Aorta (tissue), 5 donors: ENCODE data around the gene EIF5AL1. TPM values are rescaled to one million over a fixed set of nuclear protein-coding genes. Genes with fewer than 3 reads are reported as not detected.
"Not testable (repeated sequence)": the region's sequence is repeated elsewhere in the genome, so short reads cannot be mapped to it uniquely, and the experiment has no call there.

ENCODE experiments used
- ATAC-seq: fragments of 200-7000 bp; cut with Tn5 transposase; one replicate; pipeline ENCODE4 v1.9.1; 2022; ENCODE audit warnings: moderate library complexity; ENCODE audit not compliant: low FRiP score
- DNase-seq, 2 donors: peaks; one replicate each; pipeline ENCODE4 v3.0.0-alpha.2; 2020
- H3K27ac ChIP-seq, 2 donors: one replicate each; pipeline ENCODE4 v1.5.1; 2013; ENCODE audit warnings: low read length in 2 of 2, mild to moderate bottlenecking in 2 of 2, moderate library complexity in 2 of 2, control low read depth in 1 of 2, inconsistent platforms in 1 of 2, low read depth in 1 of 2
- H3K27me3 ChIP-seq, 2 donors: one replicate each; pipeline ENCODE4 v1.6.1; 2013; ENCODE audit warnings: control low read depth in 1 of 2, low read length in 1 of 2, mild to moderate bottlenecking in 1 of 2, moderate library complexity in 1 of 2; ENCODE audit not compliant: insufficient read depth in 2 of 2, control insufficient read depth in 1 of 2
- H3K36me3 ChIP-seq, 2 donors: one replicate each; pipeline ENCODE4 v1.6.1; 2013; ENCODE audit warnings: control low read depth in 1 of 2, low read length in 1 of 2, mild to moderate bottlenecking in 1 of 2; ENCODE audit not compliant: insufficient read depth in 2 of 2, control insufficient read depth in 1 of 2
- H3K4me1 ChIP-seq, 2 donors: one replicate each; pipeline ENCODE4 v1.6.1; 2013; ENCODE audit warnings: low read length in 2 of 2, control low read depth in 1 of 2, mild to moderate bottlenecking in 1 of 2, moderate library complexity in 1 of 2; ENCODE audit not compliant: insufficient read depth in 2 of 2, control insufficient read depth in 1 of 2
- H3K4me3 ChIP-seq, 2 donors: one replicate each; pipeline ENCODE4 v1.5.1; 2013; ENCODE audit warnings: low read length in 2 of 2, control low read depth in 1 of 2, mild to moderate bottlenecking in 1 of 2
- H3K9me3 ChIP-seq: one replicate; pipeline ENCODE4 v1.6.1; 2013; ENCODE audit warnings: mild to moderate bottlenecking, low read length; ENCODE audit not compliant: control insufficient read depth
- WGBS, 2 donors: extraction: QIAGEN DNeasy Blood & Tissue Kit; methylation state at CpG; one replicate each; pipeline ENCODE4 v1.1.7; 2013; 5-methylcytosine and 5-hydroxymethylcytosine counted together
- intact Hi-C, 2 donors: fragments of 100-400 bp; cut with DNase I; formaldehyde crosslinking; loops; one replicate each; pipeline versions ENCODE4 v1.14.2 to v1.15.0; 2022
- polyA plus RNA-seq, 2 donors: library from polyadenylated mRNA; stranded (reverse); fragments of 200-250 nt; gene quantifications; one replicate each; pipeline ENCODE4 v1.2.3, GENCODE V29; 2013
- total RNA-seq, 2 donors: library from RNA; stranded (reverse); fragmentation: NEBNext Ultra II Directional; extraction: Animal tissue kit (Norgen Biotek cat#: 25700); gene quantifications; one replicate each; pipeline ENCODE4 v1.2.1, GENCODE V29; 2021
- donor health status: healthy with polysubstance abuse.
- donor health status: Bipolar disorder and iron deficiency.
- donor health status: DM: no; HTN: no; CAD: no.
- donor health status: DM: no; HTN: no; CAD: no.
- donor health status: DM: yes; HTN: yes; CAD: no.

EIF5AL1 gene
- total and polyA plus RNA-seq, 4 donors = 0.10 to 0.38 (median 0.36) TPM; not detected in 1

DNA sequence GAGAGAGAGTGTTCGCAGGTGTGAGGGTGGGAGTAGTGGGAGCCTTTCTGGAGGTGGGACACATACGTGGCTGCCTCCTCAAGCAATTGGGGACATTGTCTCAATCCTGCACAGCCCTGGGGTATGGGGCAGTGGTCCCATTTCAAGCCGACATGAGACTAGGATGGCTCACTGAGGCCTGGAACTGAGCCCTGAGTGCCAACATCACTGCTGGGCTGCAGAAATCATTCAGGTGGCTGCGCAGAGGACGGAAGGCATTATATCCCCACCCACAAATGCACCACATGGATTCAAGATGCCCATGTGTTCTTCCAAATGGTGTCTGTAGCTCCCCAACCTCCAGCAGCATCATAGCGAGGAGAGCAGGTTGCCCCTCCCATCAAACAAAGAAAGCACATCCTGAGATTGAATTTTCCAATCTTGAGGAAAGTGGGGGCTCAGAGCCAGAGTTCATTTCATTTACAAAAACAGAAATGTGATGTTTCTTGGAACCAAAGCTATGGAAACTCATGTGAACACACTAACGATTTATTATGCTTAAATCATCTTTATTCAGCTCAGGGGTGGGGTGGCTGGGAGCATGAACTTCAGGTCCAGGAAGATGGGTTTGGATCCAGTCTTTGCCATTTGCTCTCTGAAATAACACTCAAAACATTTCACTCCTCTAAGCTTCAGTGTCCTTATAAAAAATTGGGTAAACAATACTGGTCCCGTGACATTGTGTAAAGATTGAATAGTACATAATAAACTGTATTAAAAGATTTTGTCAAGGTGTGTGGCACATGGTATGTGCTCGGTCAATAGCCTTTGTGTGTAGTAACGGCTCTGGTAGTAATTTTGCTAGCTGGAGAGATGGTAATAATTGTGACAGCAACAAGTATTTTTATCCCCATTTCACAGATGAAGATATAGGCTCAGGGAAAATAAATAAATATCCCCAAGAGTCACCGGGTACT is 43.3 kb downstream of the EIF5AL1 start:
- 84 to 86% methylated on average over 11 of the region's 11 CpGs for WGBS, 2 donors
- ATAC-seq = no peak
- intact Hi-C loops = no loop called here

GRCh38 chr10:79556961-79557360 is 44.6 kb downstream of the EIF5AL1 start:
- H3K27me3 ChIP-seq, H3K9me3 ChIP-seq, H3K27ac ChIP-seq, H3K4me1 ChIP-seq, intact Hi-C loops, ATAC-seq, DNase-seq, H3K4me3 ChIP-seq, H3K36me3 ChIP-seq: not testable (repeated sequence)
- WGBS, 2 donors = 82 to 94% methylated on average over 3 of the region's 3 CpGs

More for the DNA sequence above, 43.3 kb downstream of the EIF5AL1 start:
- H3K4me3 ChIP-seq = no peak overlapping the region
- no peak for DNase-seq
- H3K36me3 ChIP-seq = no peaks in the 10 kb centered on the region
- no peaks in the 10 kb centered on the region for H3K9me3 ChIP-seq
- no peak overlapping the region for H3K27ac ChIP-seq
- no peaks in the 10 kb centered on the region for H3K27me3 ChIP-seq
- no peaks in the 10 kb centered on the region for H3K4me1 ChIP-seq

DNA sequence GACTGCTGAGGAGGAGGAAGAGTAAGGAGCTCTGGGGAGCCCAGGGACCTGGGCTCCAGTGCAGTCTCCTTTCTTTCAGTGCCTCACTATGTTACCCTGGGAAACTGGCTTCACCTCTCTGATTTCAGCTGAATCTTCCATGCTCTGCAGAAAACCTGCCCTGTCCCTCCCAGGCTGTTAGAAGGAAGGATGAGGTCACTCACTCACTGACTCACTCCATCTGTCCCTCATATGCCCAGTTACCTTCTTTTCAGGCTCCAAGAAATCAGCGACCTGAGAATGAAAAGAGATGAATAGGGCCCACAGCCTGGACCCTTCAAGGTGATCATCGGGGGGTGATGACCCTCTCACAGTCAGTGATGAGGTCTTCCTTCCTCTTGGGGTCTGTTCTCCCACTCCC is 47.4 kb downstream of the EIF5AL1 start:
- H3K4me1 ChIP-seq = no peaks in the 10 kb centered on the region
- no peak overlapping the region for H3K4me3 ChIP-seq
- no peaks in the 10 kb centered on the region for H3K27me3 ChIP-seq
- H3K36me3 ChIP-seq = no peaks in the 10 kb centered on the region
- no peak for DNase-seq
- H3K9me3 ChIP-seq = no peaks in the 10 kb centered on the region
- intact Hi-C loops = no loop called here
- no peak overlapping the region for H3K27ac ChIP-seq
- ATAC-seq = no peak
- 69 to 85% methylated on average over 2 of the region's 2 CpGs for WGBS, 2 donors

- 90 to 93% methylated on average over 1 of the region's 1 CpG for WGBS, 2 donors
- Histone ChIP-seq H3K4me3 (no peak within 1 kb of the TSS), H3K27me3 (no peaks in the 10 kb centered on the region), H3K4me1 (no peaks in the 10 kb centered on the region), H3K9me3 (no peaks in the 10 kb centered on the region), H3K36me3 (no peaks in the 10 kb centered on the region), H3K27ac (no peak within 1 kb of the TSS)
- no peak for ATAC-seq
- intact Hi-C loops = no loop called here
- DNase-seq = no peak
Observed at GRCh38 chr10:79560160-79560709, 47.9 kb downstream of the EIF5AL1 start, which contains the start of gene SFTPA2. Gene SFTPA2, minus strand, starts transcription at chr10:79560407. Its CDS starts 924 bp downstream, at chr10:79559483.

GRCh38 chr10:79561257-79561656 is 48.9 kb downstream of the EIF5AL1 start:
- Histone ChIP-seq H3K9me3 (no peaks in the 10 kb centered on the region), H3K4me1 (no peaks in the 10 kb centered on the region), H3K27ac (no peak overlapping the region), H3K27me3 (no peaks in the 10 kb centered on the region), H3K36me3 (no peaks in the 10 kb centered on the region), H3K4me3 (no peak overlapping the region)
- ATAC-seq (no peak), DNase-seq (no peak)
- WGBS, 2 donors = 87 to 93% methylated on average over 3 of the region's 3 CpGs
- intact Hi-C loops = no loop called here

DNA sequence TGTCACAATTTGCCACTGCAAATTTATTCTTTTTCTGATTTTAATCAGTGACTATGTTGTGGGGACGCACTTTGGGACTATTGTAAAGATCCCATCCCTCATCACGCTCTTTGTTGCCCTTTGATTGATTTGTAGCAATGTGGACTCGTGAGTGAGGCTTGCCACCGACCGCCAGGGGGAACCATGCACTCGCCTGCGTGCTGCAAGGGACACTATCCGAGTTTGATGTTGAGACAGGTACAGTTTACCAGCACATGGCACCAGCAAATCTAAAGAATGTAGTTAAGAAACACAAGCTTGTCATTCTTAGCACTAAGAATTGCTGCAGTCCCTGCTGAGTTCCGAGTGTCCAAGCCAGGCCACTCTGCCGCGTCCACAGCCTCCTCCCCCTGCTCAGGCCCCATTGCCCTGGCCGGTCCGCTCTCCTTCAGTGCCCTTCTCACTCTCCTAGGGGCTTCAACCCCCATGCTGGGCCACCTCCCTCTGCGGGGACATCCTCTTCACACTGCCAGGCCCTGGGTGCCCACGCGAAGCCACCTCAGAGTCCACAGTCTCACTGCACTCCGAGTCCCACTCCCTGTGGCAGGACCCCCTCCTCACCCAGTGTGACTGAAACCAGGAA is 49.9 kb downstream of the EIF5AL1 start:
- no peak overlapping the region for H3K27ac ChIP-seq
- intact Hi-C loops = no loop called here
- no peak overlapping the region for H3K4me3 ChIP-seq
- H3K36me3 ChIP-seq = no peaks in the 10 kb centered on the region
- ATAC-seq (peak; percentile 66), DNase-seq (peak; percentile 66 to 84)
- WGBS, 2 donors = 10 to 14% methylated on average over 17 of the region's 17 CpGs
- H3K9me3 ChIP-seq = no peaks in the 10 kb centered on the region
- no peaks in the 10 kb centered on the region for H3K27me3 ChIP-seq
- no peaks in the 10 kb centered on the region for H3K4me1 ChIP-seq

- no peaks in the 10 kb centered on the region for H3K9me3 ChIP-seq
- no peaks in the 10 kb centered on the region for H3K36me3 ChIP-seq
- 68 to 75% methylated on average over 4 of the region's 4 CpGs for WGBS, 2 donors
- H3K4me1 ChIP-seq = no peaks in the 10 kb centered on the region
- H3K27ac ChIP-seq = no peak overlapping the region
- DNase-seq (no peak), ATAC-seq (no peak)
- no peaks in the 10 kb centered on the region for H3K27me3 ChIP-seq
- H3K4me3 ChIP-seq = no peak overlapping the region
- intact Hi-C loops = no loop called here
Observed at GRCh38 chr10:79563426-79563825, 51.1 kb downstream of the EIF5AL1 start.
